ENCODE data around the gene USP54. TPM values are rescaled to one million over a fixed set of nuclear protein-coding genes. Genes with fewer than 3 reads are reported as not detected.

Gene USP54
- total RNA-seq, 4 donors from 2014 or later, result 54.0 to 83.5 (median 65.8) TPM

GRCh38 chr10:73614720-73615119 lies 23.6 kb upstream of the USP54 start:
- TF ChIP-seq POLR2A (IDR thresholded peaks at IDR 0.05), result no peak
- TF ChIP-seq, protein P1, sequence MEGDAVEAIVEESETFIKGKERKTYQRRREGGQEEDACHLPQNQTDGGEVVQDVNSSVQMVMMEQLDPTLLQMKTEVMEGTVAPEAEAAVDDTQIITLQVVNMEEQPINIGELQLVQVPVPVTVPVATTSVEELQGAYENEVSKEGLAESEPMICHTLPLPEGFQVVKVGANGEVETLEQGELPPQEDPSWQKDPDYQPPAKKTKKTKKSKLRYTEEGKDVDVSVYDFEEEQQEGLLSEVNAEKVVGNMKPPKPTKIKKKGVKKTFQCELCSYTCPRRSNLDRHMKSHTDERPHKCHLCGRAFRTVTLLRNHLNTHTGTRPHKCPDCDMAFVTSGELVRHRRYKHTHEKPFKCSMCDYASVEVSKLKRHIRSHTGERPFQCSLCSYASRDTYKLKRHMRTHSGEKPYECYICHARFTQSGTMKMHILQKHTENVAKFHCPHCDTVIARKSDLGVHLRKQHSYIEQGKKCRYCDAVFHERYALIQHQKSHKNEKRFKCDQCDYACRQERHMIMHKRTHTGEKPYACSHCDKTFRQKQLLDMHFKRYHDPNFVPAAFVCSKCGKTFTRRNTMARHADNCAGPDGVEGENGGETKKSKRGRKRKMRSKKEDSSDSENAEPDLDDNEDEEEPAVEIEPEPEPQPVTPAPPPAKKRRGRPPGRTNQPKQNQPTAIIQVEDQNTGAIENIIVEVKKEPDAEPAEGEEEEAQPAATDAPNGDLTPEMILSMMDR (IDR thresholded peaks at IDR 0.05), result no peak
- H3K4me3 ChIP-seq (ENCODE audit: low read depth, poor library complexity, severe bottlenecking), result no peak overlapping the region
- intact Hi-C loops (cut with DNase I; ENCODE audit: low total_unique reads), result no loop called here
- 89 to 98% methylated on average over 3 of the region's 3 CpGs for WGBS, 2 donors
- peak in 1 of 2 donors; percentile 8 for DNase-seq (ENCODE audit: low spot score in 2 of 2)

- no peak for TF ChIP-seq POLR2A (IDR thresholded peaks at IDR 0.05)
- TF ChIP-seq, protein P1 (IDR thresholded peaks at IDR 0.05), result no peak
- intact Hi-C loops (cut with DNase I; ENCODE audit: low total_unique reads), result no loop called here
- DNase-seq (ENCODE audit: low spot score in 2 of 2), result no peak
- WGBS, 2 donors, result 87 to 94% methylated on average over 4 of the region's 4 CpGs
- H3K4me3 ChIP-seq (ENCODE audit: low read depth, poor library complexity, severe bottlenecking), result no peak overlapping the region
Observed at GRCh38 chr10:73609116-73609515, 18.0 kb upstream of the USP54 start.

GRCh38 chr10:73601486-73601921 lies 10.4 kb upstream of the USP54 start:
- 29 to 51% methylated on average over 3 of the region's 3 CpGs for WGBS, 2 donors
- H3K4me3 ChIP-seq (ENCODE audit: low read depth, poor library complexity, severe bottlenecking), result no peak overlapping the region
- DNase-seq (ENCODE audit: low spot score in 2 of 2), result peak; percentile 43 to 49
- intact Hi-C loops (cut with DNase I; ENCODE audit: low total_unique reads), result no loop called here
- TF ChIP-seq, protein P1 (IDR thresholded peaks at IDR 0.05), result no peak
- no peak for TF ChIP-seq POLR2A (IDR thresholded peaks at IDR 0.05)

DNA sequence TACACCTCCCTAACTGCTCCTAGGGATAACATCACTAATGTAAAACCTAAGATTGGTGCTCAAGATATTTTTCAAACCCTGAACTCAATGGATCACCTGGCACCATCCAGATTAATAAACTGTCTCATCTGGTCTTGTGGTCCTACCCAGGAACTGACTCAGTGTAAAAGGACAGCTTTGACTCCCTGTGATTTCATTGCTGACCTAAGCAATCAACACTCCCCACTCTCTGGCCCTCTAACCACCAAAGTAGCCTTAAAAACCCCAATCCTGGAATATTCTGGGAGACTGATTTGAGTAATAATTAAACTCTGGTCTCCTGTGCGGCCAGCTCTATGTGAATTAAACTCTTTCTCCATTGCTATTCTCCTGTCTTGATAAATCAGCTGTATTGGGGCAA lies 6.2 kb upstream of the USP54 start:
- DNase-seq (ENCODE audit: low spot score in 2 of 2), result no peak
- no peak overlapping the region for H3K4me3 ChIP-seq (ENCODE audit: low read depth, poor library complexity, severe bottlenecking)
- 96 to 100% methylated on average over 1 of the region's 1 CpG for WGBS, 2 donors
- intact Hi-C loops (cut with DNase I; ENCODE audit: low total_unique reads), result no loop called here
- TF ChIP-seq, protein P1 (IDR thresholded peaks at IDR 0.05), result no peak
- no peak for TF ChIP-seq POLR2A (IDR thresholded peaks at IDR 0.05)

- DNase-seq (ENCODE audit: low spot score in 2 of 2), result no peak
- no peak overlapping the region for H3K4me3 ChIP-seq (ENCODE audit: low read depth, poor library complexity, severe bottlenecking)
- no peak for TF ChIP-seq POLR2A (IDR thresholded peaks at IDR 0.05)
- TF ChIP-seq, protein P1 (IDR thresholded peaks at IDR 0.05), result no peak
- 86 to 87% methylated on average over 5 of the region's 5 CpGs for WGBS, 2 donors
- intact Hi-C loops (cut with DNase I; ENCODE audit: low total_unique reads), result no loop called here
Observed at GRCh38 chr10:73593812-73594211, 2.7 kb upstream of the USP54 start.

GRCh38 chr10:73593110-73593509 lies 2.0 kb upstream of the USP54 start:
- WGBS, 2 donors, result 99 to 100% methylated on average over 4 of the region's 4 CpGs
- no peak for TF ChIP-seq POLR2A (IDR thresholded peaks at IDR 0.05)
- TF ChIP-seq, protein P1 (IDR thresholded peaks at IDR 0.05), result no peak
- intact Hi-C loops (cut with DNase I; ENCODE audit: low total_unique reads), result no loop called here
- no peak overlapping the region for H3K4me3 ChIP-seq (ENCODE audit: low read depth, poor library complexity, severe bottlenecking)
- DNase-seq (ENCODE audit: low spot score in 2 of 2), result no peak

Data from lower leg skin (tissue), 4 donors.